ENCODE data around the gene ITGAV.

The ITGAV gene

GRCh38 chr2:186617148-186617547, 27.3 kb downstream of the ITGAV start:
- DNase-seq = no peak

- no peak for DNase-seq
Observed at GRCh38 chr2:186617771-186618170, 27.9 kb downstream of the ITGAV start.

- DNase-seq = no peak
Observed at GRCh38 chr2:186618696-186619095, 28.8 kb downstream of the ITGAV start.

- no peak for DNase-seq
Observed at GRCh38 chr2:186623084-186623483, 33.2 kb downstream of the ITGAV start.

- no peak for DNase-seq
Observed at GRCh38 chr2:186624276-186624675, 34.4 kb downstream of the ITGAV start.

- no peak for DNase-seq
Observed at GRCh38 chr2:186629250-186629996, 39.6 kb downstream of the ITGAV start.

GRCh38 chr2:186632417-186632816, 42.6 kb downstream of the ITGAV start:
- DNase-seq = no peak

- DNase-seq = no peak
Observed at GRCh38 chr2:186634701-186635100, 44.8 kb downstream of the ITGAV start.

GRCh38 chr2:186636800-186637496, 47.1 kb downstream of the ITGAV start:
- DNase-seq = no peak

GRCh38 chr2:186637497-186637800, 47.6 kb downstream of the ITGAV start:
- DNase-seq = no peak

GRCh38 chr2:186639939-186640338, 50.1 kb downstream of the ITGAV start:
- DNase-seq = no peak

- no peak for DNase-seq
Observed at GRCh38 chr2:186641132-186641806, 51.4 kb downstream of the ITGAV start.

- peak in 1 of 2 experiments; percentile 7 for DNase-seq
Observed at GRCh38 chr2:186641807-186642321, 52.0 kb downstream of the ITGAV start.

- DNase-seq = no peak
Observed at GRCh38 chr2:186644791-186645190, 54.9 kb downstream of the ITGAV start.

GRCh38 chr2:186645999-186646398, 56.1 kb downstream of the ITGAV start:
- no peak for DNase-seq

GRCh38 chr2:186648130-186648529, 58.3 kb downstream of the ITGAV start:
- DNase-seq = no peak

- DNase-seq = no peak
Observed at GRCh38 chr2:186653511-186653910, 63.7 kb downstream of the ITGAV start.

GRCh38 chr2:186659383-186659782, 69.5 kb downstream of the ITGAV start:
- no peak for DNase-seq

GRCh38 chr2:186664385-186665043, 74.7 kb downstream of the ITGAV start:
- no peak for DNase-seq

GRCh38 chr2:186669146-186669545, 79.3 kb downstream of the ITGAV start:
- DNase-seq = no peak

GRCh38 chr2:186670831-186671230, 81.0 kb downstream of the ITGAV start:
- no peak for DNase-seq

GRCh38 chr2:186675380-186675779, 85.5 kb downstream of the ITGAV start:
- no peak for DNase-seq

GRCh38 chr2:186683341-186683740, 93.5 kb downstream of the ITGAV start:
- DNase-seq = no peak

All from NCI-H1930 (cell line).